Liver (tissue), 9 donors: ENCODE data around the gene EXOC4. TPM values are rescaled to one million over a fixed set of nuclear protein-coding genes. Genes with fewer than 3 reads are reported as not detected.
A peak's percentile ranks its signal among the peaks of the same experiment; 100 is the strongest.

Experiments
- DNase-seq: peaks from one replicate; pipeline ENCODE4 v3.0.0-alpha.2; 2017; ENCODE audit warnings: low spot score
- H3K27ac ChIP-seq, 2 donors: one replicate each; pipeline ENCODE4 v1.7.0; 2013; ENCODE audit warnings: inconsistent platforms in 2 of 2, low read length in 2 of 2, control low read depth in 1 of 2, low read depth in 1 of 2, mild to moderate bottlenecking in 1 of 2
- H3K27me3 ChIP-seq, 4 donors: one replicate each; pipeline versions ENCODE4 v1.6.1 to v1.7.0; 2013; ENCODE audit warnings: low read length in 3 of 4, inconsistent platforms in 1 of 4, mild to moderate bottlenecking in 1 of 4, moderate library complexity in 1 of 4; ENCODE audit not compliant: control insufficient read depth in 4 of 4, insufficient read depth in 4 of 4
- H3K36me3 ChIP-seq, 4 donors: one replicate each; pipeline versions ENCODE4 v1.6.1 to v1.7.0; 2013; ENCODE audit warnings: low read length in 3 of 4, mild to moderate bottlenecking in 3 of 4, low read depth in 1 of 4, moderate library complexity in 1 of 4; ENCODE audit not compliant: control insufficient read depth in 4 of 4, insufficient read depth in 3 of 4
- H3K4me1 ChIP-seq, 4 donors: one replicate each; pipeline versions ENCODE4 v1.6.1 to v1.7.0; 2013; ENCODE audit warnings: low read length in 3 of 4, mild to moderate bottlenecking in 3 of 4, moderate library complexity in 1 of 4; ENCODE audit not compliant: control insufficient read depth in 4 of 4, insufficient read depth in 4 of 4
- H3K4me3 ChIP-seq, 3 donors: one replicate each; pipeline versions ENCODE4 v1.6.1 to v1.7.0; 2013; ENCODE audit warnings: low read length in 3 of 3, control low read depth in 1 of 3, low read depth in 1 of 3, mild to moderate bottlenecking in 1 of 3
- H3K9ac ChIP-seq, 2 donors: one replicate each; pipeline ENCODE4 v1.7.0; 2013; ENCODE audit warnings: low read length in 2 of 2, mild to moderate bottlenecking in 2 of 2, moderate library complexity in 2 of 2, control low read depth in 1 of 2, low read depth in 1 of 2
- H3K9me3 ChIP-seq, 4 donors: one replicate each; pipeline versions ENCODE4 v1.6.1 to v1.7.0; 2013; ENCODE audit warnings: low read length in 3 of 4; ENCODE audit not compliant: control insufficient read depth in 4 of 4
- EGR1 ChIP-seq, 2 donors: IDR thresholded peaks; 2 replicates each; pipeline ENCODE4 v1.6.1; 2016 to 2018; ENCODE audit warnings: antibody characterized with exemption in 2 of 2, low read depth in 2 of 2
- FOXA1 ChIP-seq: IDR thresholded peaks from 2 replicates; pipeline ENCODE4 v1.6.1; 2016; ENCODE audit warnings: antibody characterized with exemption
- GABPA ChIP-seq, 2 donors: IDR thresholded peaks in 1 of 2; conservative IDR thresholded peaks in 1 of 2; 2 replicates each; pipeline ENCODE4 v1.6.1; 2016; ENCODE audit warnings: antibody characterized with exemption in 2 of 2, mild to moderate bottlenecking in 1 of 2, moderate library complexity in 1 of 2
- HNF4G ChIP-seq: IDR thresholded peaks from 2 replicates; pipeline ENCODE4 v1.6.1; 2016; ENCODE audit warnings: antibody characterized with exemption
- JUND ChIP-seq, 2 donors: IDR thresholded peaks; 2 replicates each; pipeline ENCODE4 v1.6.1; 2016; ENCODE audit warnings: antibody characterized with exemption in 2 of 2
- NR2F2 ChIP-seq: IDR thresholded peaks from 2 replicates; pipeline ENCODE4 v1.6.1; 2016; ENCODE audit warnings: antibody characterized with exemption
- RAD21 ChIP-seq, 2 donors: IDR thresholded peaks; 2 replicates each; pipeline ENCODE4 v1.6.1; 2016; ENCODE audit warnings: antibody characterized with exemption in 2 of 2, mild to moderate bottlenecking in 2 of 2
- REST ChIP-seq: IDR thresholded peaks from 2 replicates; pipeline ENCODE4 v1.6.1; 2016; ENCODE audit warnings: antibody characterized with exemption, mild to moderate bottlenecking
- TAF1 ChIP-seq: conservative IDR thresholded peaks from 2 replicates; pipeline ENCODE4 v1.6.1; 2016; ENCODE audit warnings: antibody characterized with exemption, mild to moderate bottlenecking
- YY1 ChIP-seq: IDR thresholded peaks from 2 replicates; pipeline ENCODE4 v1.6.1; 2016; ENCODE audit warnings: antibody characterized with exemption, mild to moderate bottlenecking
- WGBS: extraction: QIAGEN DNeasy Blood & Tissue Kit; methylation state at CpG from one replicate; pipeline ENCODE4 v1.1.7; 2013; 5-methylcytosine and 5-hydroxymethylcytosine counted together
- polyA plus RNA-seq, 2 donors: library from polyadenylated mRNA; stranded (reverse) in 1 of 2; unstranded in 1 of 2; fragments of 200-250 nt in 1 of 2; fragments of >200 nt in 1 of 2; fragmentation: Nextera tagmentation in 1 of 2; extraction: Ambion mirVana in 1 of 2; gene quantifications; one replicate each; pipeline versions ENCODE4 v1.2.1 to v1.2.3, GENCODE V29; 2013 to 2015
- total RNA-seq, 2 donors: library from RNA; depleted of rRNA; stranded (reverse); fragments of >200 nt; gene quantifications; one replicate each; pipeline ENCODE4 v1.2.3, GENCODE V29; 2014
- TF ChIP-seq, protein P1 (sequence below): IDR thresholded peaks from 2 replicates; pipeline ENCODE4 v1.6.1; 2016; ENCODE audit warnings: antibody characterized with exemption
- TF ChIP-seq, protein P2 (sequence below): IDR thresholded peaks from 2 replicates; pipeline ENCODE4 v1.6.1; 2016; ENCODE audit warnings: antibody characterized with exemption
- donor health status: healthy.
- donor health status: healthy.
- donor health status: healthy.
- donor health status: healthy.
- donor health status: healthy.

Gene EXOC4
- total and polyA plus RNA-seq, 4 donors = 9.5 to 55.9 (median 23.6) TPM

GRCh38 chr7:133650487-133651300 lies 397.8 kb downstream of the EXOC4 start:
- H3K27ac ChIP-seq = no peak overlapping the region
- DNase-seq = no peak
- TF ChIP-seq, protein P1, sequence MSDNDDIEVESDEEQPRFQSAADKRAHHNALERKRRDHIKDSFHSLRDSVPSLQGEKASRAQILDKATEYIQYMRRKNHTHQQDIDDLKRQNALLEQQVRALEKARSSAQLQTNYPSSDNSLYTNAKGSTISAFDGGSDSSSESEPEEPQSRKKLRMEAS = no peak
- TF ChIP-seq RAD21 (IDR thresholded peaks at IDR 0.05) = no peak
- TF ChIP-seq FOXA1 = no peak
- no peak for TF ChIP-seq REST
- TF ChIP-seq, protein P2, sequence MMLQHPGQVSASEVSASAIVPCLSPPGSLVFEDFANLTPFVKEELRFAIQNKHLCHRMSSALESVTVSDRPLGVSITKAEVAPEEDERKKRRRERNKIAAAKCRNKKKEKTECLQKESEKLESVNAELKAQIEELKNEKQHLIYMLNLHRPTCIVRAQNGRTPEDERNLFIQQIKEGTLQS = no peak
- TF ChIP-seq HNF4G = no peak
- no peak for TF ChIP-seq TAF1
- TF ChIP-seq GABPA (IDR thresholded peaks at IDR 0.05 in 1 of 2, conservative IDR thresholded peaks at IDR 0.05 in 1 of 2) = no peak
- TF ChIP-seq JUND (IDR thresholded peaks at IDR 0.05) = no peak
- no peak for TF ChIP-seq NR2F2
- TF ChIP-seq EGR1 (IDR thresholded peaks at IDR 0.05; ENCODE audit: low read depth in 2 of 2) = no peak

GRCh38 chr7:133652547-133652946 lies 399.7 kb downstream of the EXOC4 start:
- DNase-seq = no peak
- no peaks in the 10 kb centered on the region for H3K9me3 ChIP-seq
- no peak overlapping the region for H3K9ac ChIP-seq
- H3K4me3 ChIP-seq = no peak overlapping the region
- H3K27me3 ChIP-seq = no peaks in the 10 kb centered on the region
- H3K27ac ChIP-seq = no peak overlapping the region
- 92% methylated on average over 3 of the region's 3 CpGs for WGBS
- H3K4me1 ChIP-seq = no peaks in the 10 kb centered on the region
- TF ChIP-seq RAD21 (IDR thresholded peaks at IDR 0.05) (no peak), NR2F2 (peak; percentile 61)
- TF ChIP-seq, protein P1 = no peak
- no peaks in the 10 kb centered on the region for H3K36me3 ChIP-seq

More at GRCh38 chr7:133650487-133651300, 397.8 kb downstream of the EXOC4 start:
- Histone ChIP-seq H3K4me3 (no peak overlapping the region), H3K9me3 (no peaks in the 10 kb centered on the region), H3K9ac (no peak overlapping the region), H3K36me3 (no peaks in the 10 kb centered on the region), H3K27me3 (no peaks in the 10 kb centered on the region), H3K4me1 (no peaks in the 10 kb centered on the region)
- 83% methylated on average over 5 of the region's 5 CpGs for WGBS

- WGBS = 94% methylated on average over 4 of the region's 4 CpGs
- TF ChIP-seq YY1 = no peak
- no peak for TF ChIP-seq REST
- TF ChIP-seq HNF4G = no peak
- no peak for TF ChIP-seq JUND (IDR thresholded peaks at IDR 0.05)
- TF ChIP-seq, protein P1 = no peak
- no peak for TF ChIP-seq FOXA1
- no peak for TF ChIP-seq GABPA (IDR thresholded peaks at IDR 0.05 in 1 of 2, conservative IDR thresholded peaks at IDR 0.05 in 1 of 2)
Measured at GRCh38 chr7:133654547-133654946, 401.7 kb downstream of the EXOC4 start.

More at GRCh38 chr7:133654547-133654946, 401.7 kb downstream of the EXOC4 start:
- Histone ChIP-seq H3K36me3 (no peaks in the 10 kb centered on the region), H3K27ac (no peak overlapping the region), H3K9ac (no peak overlapping the region), H3K9me3 (no peaks in the 10 kb centered on the region), H3K4me3 (no peak overlapping the region), H3K27me3 (no peaks in the 10 kb centered on the region), H3K4me1 (no peaks in the 10 kb centered on the region)
- DNase-seq = no peak
